Neural cell (in vitro differentiated cells): Measurements from ENCODE around the gene MRPL34. TPM values are rescaled to one million over a fixed set of nuclear protein-coding genes. Genes with fewer than 3 reads are reported as not detected.

Experiments used
- H2AFZ ChIP-seq: fragments of 200-600, 300-800 bp; sonication (generic), shearing (Covaris generic); 2 replicates; pipeline ENCODE4 v1.6.0; 2014; ENCODE audit warnings: low read depth, mild to moderate bottlenecking, antibody characterized with exemption, low read length, moderate library complexity
- H3F3A ChIP-seq: fragments of 200-600 bp; shearing (Covaris generic); 2 replicates; pipeline ENCODE4 v1.6.1; 2016; ENCODE audit warnings: mild to moderate bottlenecking, moderate library complexity, mixed read lengths, antibody characterized with exemption, low read length; ENCODE audit not compliant: insufficient read depth, poor library complexity, severe bottlenecking
- H3K27ac ChIP-seq: fragments of 200-600, 300-800 bp; sonication (generic), shearing (Covaris generic); 2 replicates; pipeline ENCODE4 v1.5.1; 2014; ENCODE audit warnings: mild to moderate bottlenecking, low read length, moderate library complexity
- H3K27me3 ChIP-seq: fragments of 300-800, 200-600 bp; sonication (generic), shearing (Covaris generic); 2 replicates; pipeline ENCODE4 v1.6.0; 2014; ENCODE audit warnings: mild to moderate bottlenecking, low read depth, low read length, moderate library complexity; ENCODE audit not compliant: insufficient read depth
- H3K36me3 ChIP-seq: fragments of 300-800, 200-600 bp; sonication (generic), shearing (Covaris generic); 2 replicates; pipeline ENCODE4 v1.5.1; 2014; ENCODE audit warnings: mild to moderate bottlenecking, antibody characterized with exemption, low read length, moderate library complexity; ENCODE audit not compliant: insufficient read depth
- H3K4me2 ChIP-seq: fragments of 300-800, 200-600 bp; sonication (generic), shearing (Covaris generic); 2 replicates; pipeline ENCODE4 v1.6.0; 2014; ENCODE audit warnings: mild to moderate bottlenecking, low read length
- H3K4me3 ChIP-seq: fragments of 300-800, 200-600 bp; sonication (generic), shearing (Covaris generic); 2 replicates; pipeline ENCODE4 v1.5.1; 2014; ENCODE audit warnings: mild to moderate bottlenecking, low read length, moderate library complexity
- H3K79me2 ChIP-seq: fragments of 200-600 bp; shearing (Covaris generic); replicated peaks from 2 replicates; pipeline ENCODE4 v1.6.0; 2014; ENCODE audit warnings: mild to moderate bottlenecking, low read length, moderate library complexity; ENCODE audit not compliant: insufficient read depth
- H3K9ac ChIP-seq: fragments of 300-800, 200-600 bp; sonication (generic), shearing (Covaris generic); 2 replicates; pipeline ENCODE4 v1.6.1; 2016; ENCODE audit warnings: mild to moderate bottlenecking, low read length, mixed read lengths
- H3K9me2 ChIP-seq: fragments of 200-600 bp; shearing (Covaris generic); 2 replicates; pipeline ENCODE4 v1.6.1; 2016; ENCODE audit warnings: mild to moderate bottlenecking, low read length, mixed read lengths; ENCODE audit not compliant: insufficient read depth
- H3K9me3 ChIP-seq: fragments of 200-600, 300-800 bp; sonication (generic), shearing (Covaris generic); 2 replicates; pipeline ENCODE4 v1.6.1; 2016; ENCODE audit warnings: mild to moderate bottlenecking, mixed run types, low read length, moderate library complexity, mixed read lengths
- H4K20me1 ChIP-seq: fragments of 200-600 bp; shearing (Covaris generic); 2 replicates; pipeline ENCODE4 v1.6.1; 2016; ENCODE audit warnings: mild to moderate bottlenecking, mixed run types; ENCODE audit not compliant: insufficient read depth
- EP300 ChIP-seq: fragments of 450-650 bp; conservative IDR thresholded peaks from 2 replicates; pipeline ENCODE4 v1.6.1; 2014; ENCODE audit warnings: antibody characterized with exemption, mild to moderate bottlenecking, moderate library complexity; ENCODE audit not compliant: poor library complexity, severe bottlenecking
- EZH2 ChIP-seq: fragments of 200-600, 300-800 bp; shearing (Covaris generic), sonication (generic); IDR thresholded peaks from 2 replicates; pipeline ENCODE4 v1.6.1; 2014; ENCODE audit warnings: antibody characterized with exemption, low read length, borderline replicate concordance, mild to moderate bottlenecking; ENCODE audit not compliant: insufficient read depth, poor library complexity, severe bottlenecking
- MXI1 ChIP-seq: fragments of 450-650 bp; conservative IDR thresholded peaks from 2 replicates; pipeline ENCODE4 v1.6.1; 2014; ENCODE audit warnings: antibody characterized with exemption, mild to moderate bottlenecking; ENCODE audit not compliant: poor library complexity, severe bottlenecking
- POLR2AphosphoS5 ChIP-seq: IDR thresholded peaks from 2 replicates; pipeline ENCODE4 v1.6.1; 2012
- RAD21 ChIP-seq: fragments of 450-650 bp; conservative IDR thresholded peaks from 2 replicates; pipeline ENCODE4 v1.6.1; 2014; ENCODE audit warnings: antibody characterized with exemption, mild to moderate bottlenecking, moderate library complexity
- SMC3 ChIP-seq: fragments of 450-650 bp; conservative IDR thresholded peaks from 2 replicates; pipeline ENCODE4 v1.6.1; 2014; ENCODE audit warnings: antibody characterized with exemption, mild to moderate bottlenecking, moderate library complexity; ENCODE audit not compliant: poor library complexity
- TAF1 ChIP-seq: IDR thresholded peaks from 2 replicates; pipeline ENCODE4 v1.6.1; 2012; ENCODE audit warnings: low read depth
- polyA plus RNA-seq: library from polyadenylated mRNA; depleted of rRNA; stranded (reverse); fragments of >200 nt; gene quantifications from 2 replicates; pipeline ENCODE4 v1.2.3, GENCODE V29; 2014
- TF ChIP-seq, protein P1 (sequence below): fragments of 450-650 bp; IDR thresholded peaks from 2 replicates; pipeline ENCODE4 v1.5.1; 2014; ENCODE audit warnings: antibody characterized with exemption, mild to moderate bottlenecking, moderate library complexity; ENCODE audit not compliant: poor library complexity, severe bottlenecking
- TF ChIP-seq, protein P2 (sequence below): IDR thresholded peaks from 2 replicates; pipeline ENCODE4 v1.6.1; 2012; ENCODE audit warnings: borderline replicate concordance

The MRPL34 gene
- polyA plus RNA-seq, 1 donor from 2014 or later, result 61.7 TPM

DNA sequence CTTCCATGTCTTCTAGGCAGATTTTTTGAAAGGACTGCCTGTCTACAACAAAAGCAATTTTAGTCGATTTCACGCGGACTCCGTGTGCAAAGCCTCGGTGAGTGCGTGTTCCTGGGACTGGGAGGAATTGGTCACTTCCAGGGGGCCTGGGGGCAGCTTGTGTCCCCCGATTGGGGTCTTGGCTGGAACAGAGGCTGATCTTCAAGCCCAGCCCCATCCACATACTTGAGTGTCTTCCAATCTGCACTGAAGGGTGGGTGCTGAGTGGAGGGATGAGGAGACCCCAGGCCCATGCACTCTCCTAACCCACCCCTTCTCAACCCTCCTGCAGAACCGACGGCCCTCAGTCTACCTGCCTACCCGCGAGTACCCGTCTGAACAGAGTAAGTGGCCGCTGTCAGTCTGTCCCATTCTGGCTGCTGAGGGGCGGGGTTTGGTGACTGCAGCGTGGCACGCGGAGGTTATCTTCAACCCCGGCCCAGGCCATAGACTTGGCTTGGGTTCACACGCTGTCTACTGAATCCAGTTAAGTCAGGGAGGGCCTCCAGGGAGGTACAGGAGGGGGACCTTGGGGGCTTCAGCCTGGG, 8.4 kb downstream of the MRPL34 start:
- Histone ChIP-seq H3K9me3 (no peaks in the 10 kb centered on the region), H3K9me2 (no peaks in the 10 kb centered on the region), H4K20me1 (no peaks in the 10 kb centered on the region), H3K27ac (no peak overlapping the region), H2AFZ (no peak overlapping the region), H3K4me2 (no peak overlapping the region), H3F3A (no peaks in the 10 kb centered on the region), H3K36me3 (no peaks in the 10 kb centered on the region), H3K27me3 (no peaks in the 10 kb centered on the region), H3K79me2 (peaks cover 18% of the 10 kb centered on the region), H3K4me3 (no peak overlapping the region), H3K9ac (no peak overlapping the region)
- TF ChIP-seq TAF1 (no peak), EZH2 (no peak)
- TF ChIP-seq, protein P1, sequence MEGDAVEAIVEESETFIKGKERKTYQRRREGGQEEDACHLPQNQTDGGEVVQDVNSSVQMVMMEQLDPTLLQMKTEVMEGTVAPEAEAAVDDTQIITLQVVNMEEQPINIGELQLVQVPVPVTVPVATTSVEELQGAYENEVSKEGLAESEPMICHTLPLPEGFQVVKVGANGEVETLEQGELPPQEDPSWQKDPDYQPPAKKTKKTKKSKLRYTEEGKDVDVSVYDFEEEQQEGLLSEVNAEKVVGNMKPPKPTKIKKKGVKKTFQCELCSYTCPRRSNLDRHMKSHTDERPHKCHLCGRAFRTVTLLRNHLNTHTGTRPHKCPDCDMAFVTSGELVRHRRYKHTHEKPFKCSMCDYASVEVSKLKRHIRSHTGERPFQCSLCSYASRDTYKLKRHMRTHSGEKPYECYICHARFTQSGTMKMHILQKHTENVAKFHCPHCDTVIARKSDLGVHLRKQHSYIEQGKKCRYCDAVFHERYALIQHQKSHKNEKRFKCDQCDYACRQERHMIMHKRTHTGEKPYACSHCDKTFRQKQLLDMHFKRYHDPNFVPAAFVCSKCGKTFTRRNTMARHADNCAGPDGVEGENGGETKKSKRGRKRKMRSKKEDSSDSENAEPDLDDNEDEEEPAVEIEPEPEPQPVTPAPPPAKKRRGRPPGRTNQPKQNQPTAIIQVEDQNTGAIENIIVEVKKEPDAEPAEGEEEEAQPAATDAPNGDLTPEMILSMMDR, result no peak

DNA sequence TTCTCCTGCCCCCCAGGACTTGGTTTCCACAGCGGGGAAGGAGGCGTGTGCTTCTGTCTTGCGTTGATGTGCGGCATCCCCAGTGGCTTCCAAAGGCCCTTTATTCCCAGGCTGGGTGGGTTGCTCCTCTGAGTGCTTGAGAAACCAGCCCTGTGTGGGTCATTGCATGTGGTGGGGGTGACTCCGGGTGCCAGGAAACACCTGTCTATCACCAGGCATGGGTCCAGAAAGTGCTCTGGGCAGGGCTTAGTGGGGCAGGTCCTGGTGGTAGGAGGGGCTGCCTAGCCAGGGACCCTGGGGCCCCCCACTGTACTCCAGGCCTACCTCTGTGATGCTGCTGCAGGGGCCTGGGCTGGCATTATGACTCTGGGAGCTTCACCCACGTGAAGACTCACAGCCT, 13.3 kb downstream of the MRPL34 start:
- no peak overlapping the region for H3K4me2 ChIP-seq
- H3F3A ChIP-seq, result no peaks in the 10 kb centered on the region
- H3K36me3 ChIP-seq, result no peaks in the 10 kb centered on the region
- no peak overlapping the region for H3K4me3 ChIP-seq
- no peaks in the 10 kb centered on the region for H3K79me2 ChIP-seq
- TF ChIP-seq MXI1 (no peak), EP300 (no peak), TAF1 (no peak), EZH2 (no peak), SMC3 (no peak), POLR2AphosphoS5 (no peak), RAD21 (no peak)
- TF ChIP-seq, protein P2, sequence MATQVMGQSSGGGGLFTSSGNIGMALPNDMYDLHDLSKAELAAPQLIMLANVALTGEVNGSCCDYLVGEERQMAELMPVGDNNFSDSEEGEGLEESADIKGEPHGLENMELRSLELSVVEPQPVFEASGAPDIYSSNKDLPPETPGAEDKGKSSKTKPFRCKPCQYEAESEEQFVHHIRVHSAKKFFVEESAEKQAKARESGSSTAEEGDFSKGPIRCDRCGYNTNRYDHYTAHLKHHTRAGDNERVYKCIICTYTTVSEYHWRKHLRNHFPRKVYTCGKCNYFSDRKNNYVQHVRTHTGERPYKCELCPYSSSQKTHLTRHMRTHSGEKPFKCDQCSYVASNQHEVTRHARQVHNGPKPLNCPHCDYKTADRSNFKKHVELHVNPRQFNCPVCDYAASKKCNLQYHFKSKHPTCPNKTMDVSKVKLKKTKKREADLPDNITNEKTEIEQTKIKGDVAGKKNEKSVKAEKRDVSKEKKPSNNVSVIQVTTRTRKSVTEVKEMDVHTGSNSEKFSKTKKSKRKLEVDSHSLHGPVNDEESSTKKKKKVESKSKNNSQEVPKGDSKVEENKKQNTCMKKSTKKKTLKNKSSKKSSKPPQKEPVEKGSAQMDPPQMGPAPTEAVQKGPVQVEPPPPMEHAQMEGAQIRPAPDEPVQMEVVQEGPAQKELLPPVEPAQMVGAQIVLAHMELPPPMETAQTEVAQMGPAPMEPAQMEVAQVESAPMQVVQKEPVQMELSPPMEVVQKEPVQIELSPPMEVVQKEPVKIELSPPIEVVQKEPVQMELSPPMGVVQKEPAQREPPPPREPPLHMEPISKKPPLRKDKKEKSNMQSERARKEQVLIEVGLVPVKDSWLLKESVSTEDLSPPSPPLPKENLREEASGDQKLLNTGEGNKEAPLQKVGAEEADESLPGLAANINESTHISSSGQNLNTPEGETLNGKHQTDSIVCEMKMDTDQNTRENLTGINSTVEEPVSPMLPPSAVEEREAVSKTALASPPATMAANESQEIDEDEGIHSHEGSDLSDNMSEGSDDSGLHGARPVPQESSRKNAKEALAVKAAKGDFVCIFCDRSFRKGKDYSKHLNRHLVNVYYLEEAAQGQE, result no peak
- TF ChIP-seq, protein P1, result no peak
- no peak overlapping the region for H3K9ac ChIP-seq
- no peak overlapping the region for H2AFZ ChIP-seq
- H3K27me3 ChIP-seq, result no peaks in the 10 kb centered on the region
- no peaks in the 10 kb centered on the region for H3K9me2 ChIP-seq
- H3K9me3 ChIP-seq, result no peaks in the 10 kb centered on the region
- no peak overlapping the region for H3K27ac ChIP-seq
- H4K20me1 ChIP-seq, result no peaks in the 10 kb centered on the region
